Duodenal mucosa (tissue), 2 donors: ENCODE data around the gene NEGR1.

Experiments
- H3K27ac ChIP-seq: one replicate; pipeline ENCODE4 v1.7.0; 2013; ENCODE audit warnings: low read depth, low read length
- H3K27me3 ChIP-seq, 2 donors: one replicate each; pipeline ENCODE4 v1.7.0; 2013; ENCODE audit warnings: low read length in 2 of 2, control low read depth in 1 of 2; ENCODE audit not compliant: insufficient read depth in 2 of 2, control insufficient read depth in 1 of 2
- H3K36me3 ChIP-seq, 2 donors: one replicate each; pipeline ENCODE4 v1.7.0; 2013; ENCODE audit warnings: low read length in 2 of 2, control low read depth in 1 of 2; ENCODE audit not compliant: insufficient read depth in 2 of 2, control insufficient read depth in 1 of 2
- H3K4me1 ChIP-seq, 2 donors: one replicate each; pipeline ENCODE4 v1.7.0; 2013; ENCODE audit warnings: low read length in 2 of 2, control low read depth in 1 of 2; ENCODE audit not compliant: insufficient read depth in 2 of 2, control insufficient read depth in 1 of 2
- H3K4me3 ChIP-seq, 2 donors: one replicate each; pipeline ENCODE4 v1.7.0; 2013; ENCODE audit warnings: low read length in 2 of 2, low read depth in 1 of 2
- H3K9ac ChIP-seq, 2 donors: one replicate each; pipeline ENCODE4 v1.7.0; 2013; ENCODE audit warnings: low read length in 2 of 2, low read depth in 1 of 2
- H3K9me3 ChIP-seq, 2 donors: one replicate each; pipeline ENCODE4 v1.7.0; 2013; ENCODE audit warnings: low read length in 2 of 2, control low read depth in 1 of 2; ENCODE audit not compliant: control insufficient read depth in 1 of 2

NEGR1 gene

GRCh38 chr1:71930511-71930910, 351.8 kb downstream of the NEGR1 start:
- no peaks in the 10 kb centered on the region for H3K36me3 ChIP-seq
- H3K4me1 ChIP-seq = no peaks in the 10 kb centered on the region
- H3K9me3 ChIP-seq = no peaks in the 10 kb centered on the region
- no peak overlapping the region for H3K9ac ChIP-seq
- no peak overlapping the region for H3K27ac ChIP-seq
- H3K27me3 ChIP-seq = no peaks in the 10 kb centered on the region
- no peak overlapping the region for H3K4me3 ChIP-seq

- H3K27ac ChIP-seq = no peak overlapping the region
- no peaks in the 10 kb centered on the region for H3K9me3 ChIP-seq
Observed at GRCh38 chr1:71921935-71922559, 360.3 kb downstream of the NEGR1 start.

DNA sequence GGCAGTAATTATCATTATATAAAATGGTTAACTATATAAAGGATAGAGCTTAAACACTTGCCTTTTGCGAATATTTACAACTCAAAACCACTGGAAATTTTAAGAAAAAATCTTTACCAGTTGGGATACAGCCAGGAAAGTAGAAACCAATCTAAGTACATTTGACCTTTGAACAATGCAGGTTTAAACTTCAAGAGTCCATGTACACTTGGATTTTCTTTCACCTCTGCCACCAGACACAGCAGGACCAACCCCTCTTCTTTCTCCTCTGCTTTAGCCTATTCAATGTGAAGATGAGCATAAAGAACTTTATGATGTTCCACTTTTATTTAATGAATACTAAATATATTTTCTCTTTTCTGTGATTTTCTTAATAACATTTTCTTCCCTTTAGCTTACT, 361.1 kb downstream of the NEGR1 start:
- Histone ChIP-seq H3K27ac (no peak overlapping the region), H3K9ac (no peak overlapping the region)

More at GRCh38 chr1:71921935-71922559, 360.3 kb downstream of the NEGR1 start:
- H3K9ac ChIP-seq = no peak overlapping the region
- no peak overlapping the region for H3K4me3 ChIP-seq
- no peaks in the 10 kb centered on the region for H3K27me3 ChIP-seq
- H3K4me1 ChIP-seq = no peaks in the 10 kb centered on the region
- no peaks in the 10 kb centered on the region for H3K36me3 ChIP-seq

GRCh38 chr1:71920556-71920955, 361.8 kb downstream of the NEGR1 start:
- Histone ChIP-seq H3K27ac (no peak overlapping the region), H3K4me1 (no peaks in the 10 kb centered on the region), H3K4me3 (no peak overlapping the region), H3K27me3 (no peaks in the 10 kb centered on the region), H3K9ac (no peak overlapping the region), H3K36me3 (no peaks in the 10 kb centered on the region), H3K9me3 (no peaks in the 10 kb centered on the region)

More for the DNA sequence above, 361.1 kb downstream of the NEGR1 start:
- H3K4me1 ChIP-seq = no peaks in the 10 kb centered on the region
- H3K27me3 ChIP-seq = no peaks in the 10 kb centered on the region
- no peaks in the 10 kb centered on the region for H3K36me3 ChIP-seq
- no peak overlapping the region for H3K4me3 ChIP-seq
- no peaks in the 10 kb centered on the region for H3K9me3 ChIP-seq

GRCh38 chr1:71919811-71920509, 362.4 kb downstream of the NEGR1 start:
- H3K27me3 ChIP-seq = no peaks in the 10 kb centered on the region
- H3K27ac ChIP-seq = no peak overlapping the region
- H3K4me3 ChIP-seq = no peak overlapping the region
- no peak overlapping the region for H3K9ac ChIP-seq
- H3K4me1 ChIP-seq = no peaks in the 10 kb centered on the region
- no peaks in the 10 kb centered on the region for H3K9me3 ChIP-seq
- no peaks in the 10 kb centered on the region for H3K36me3 ChIP-seq

- Histone ChIP-seq H3K27ac (no peak overlapping the region), H3K36me3 (no peaks in the 10 kb centered on the region), H3K9me3 (no peaks in the 10 kb centered on the region), H3K9ac (no peak overlapping the region), H3K4me1 (no peaks in the 10 kb centered on the region), H3K27me3 (no peaks in the 10 kb centered on the region), H3K4me3 (no peak overlapping the region)
Observed at GRCh38 chr1:71918630-71919029, 363.7 kb downstream of the NEGR1 start.

DNA sequence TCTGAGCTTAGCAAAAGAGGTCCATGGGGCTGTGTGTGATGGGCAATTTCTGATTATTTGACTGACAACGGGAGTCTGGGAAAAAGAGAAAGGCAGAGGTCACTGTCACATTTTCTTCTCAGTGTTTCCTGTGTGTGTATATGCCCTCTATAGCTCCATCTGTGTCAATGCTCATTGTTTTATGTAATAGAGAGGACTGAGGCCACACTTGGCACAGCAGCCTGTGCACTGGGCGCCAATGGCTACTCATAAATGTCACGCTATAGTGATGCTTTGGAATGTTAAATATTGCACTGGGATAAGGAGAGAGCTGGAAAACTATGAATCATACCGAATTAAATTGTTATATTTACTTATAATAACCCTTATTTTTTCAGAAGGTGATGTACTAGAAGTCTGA, 365.4 kb downstream of the NEGR1 start:
- Histone ChIP-seq H3K9me3 (no peaks in the 10 kb centered on the region), H3K4me3 (no peak overlapping the region), H3K27me3 (no peaks in the 10 kb centered on the region), H3K4me1 (no peaks in the 10 kb centered on the region), H3K27ac (no peak overlapping the region), H3K9ac (no peak overlapping the region), H3K36me3 (no peaks in the 10 kb centered on the region)

- no peaks in the 10 kb centered on the region for H3K27me3 ChIP-seq
- no peak overlapping the region for H3K9ac ChIP-seq
- H3K36me3 ChIP-seq = no peaks in the 10 kb centered on the region
- no peaks in the 10 kb centered on the region for H3K4me1 ChIP-seq
- no peak overlapping the region for H3K4me3 ChIP-seq
- no peak overlapping the region for H3K27ac ChIP-seq
- no peaks in the 10 kb centered on the region for H3K9me3 ChIP-seq
Observed at GRCh38 chr1:71914626-71915025, 367.7 kb downstream of the NEGR1 start.

- Histone ChIP-seq H3K4me1 (no peaks in the 10 kb centered on the region), H3K27ac (no peak overlapping the region)
Observed at GRCh38 chr1:71908871-71909390, 373.4 kb downstream of the NEGR1 start.

GRCh38 chr1:71908303-71908702, 374.0 kb downstream of the NEGR1 start:
- no peaks in the 10 kb centered on the region for H3K27me3 ChIP-seq
- no peak overlapping the region for H3K9ac ChIP-seq
- no peaks in the 10 kb centered on the region for H3K4me1 ChIP-seq
- no peak overlapping the region for H3K27ac ChIP-seq
- H3K36me3 ChIP-seq = no peaks in the 10 kb centered on the region
- no peaks in the 10 kb centered on the region for H3K9me3 ChIP-seq
- H3K4me3 ChIP-seq = no peak overlapping the region

More at GRCh38 chr1:71908871-71909390, 373.4 kb downstream of the NEGR1 start:
- Histone ChIP-seq H3K27me3 (no peaks in the 10 kb centered on the region), H3K9me3 (no peaks in the 10 kb centered on the region), H3K36me3 (no peaks in the 10 kb centered on the region), H3K9ac (no peak overlapping the region), H3K4me3 (no peak overlapping the region)
